Measurements from ENCODE around the gene DCLRE1A.
A peak's percentile ranks its signal among the peaks of the same experiment; 100 is the strongest.

Gene DCLRE1A

GRCh38 chr10:113866551-113867394, 12.9 kb upstream of the DCLRE1A start:
- TF ChIP-seq LEF1 (IDR thresholded peaks at IDR 0.05; ENCODE audit: borderline replicate concordance), result no peak
- TF ChIP-seq ARNT (IDR thresholded peaks at IDR 0.05), result no peak
- no peak for TF ChIP-seq SP1 (IDR thresholded peaks at IDR 0.05)
- TF ChIP-seq ELF4 (IDR thresholded peaks at IDR 0.05), result no peak
- TF ChIP-seq BHLHE40 (IDR thresholded peaks at IDR 0.05; ENCODE audit: borderline replicate concordance), result no peak
- TF ChIP-seq ZNF384 (IDR thresholded peaks at IDR 0.05), result no peak
- no peak for TF ChIP-seq TARDBP (IDR thresholded peaks at IDR 0.05)
- TF ChIP-seq FOXA1 (IDR thresholded peaks at IDR 0.05), result no peak
- no peak for TF ChIP-seq SUZ12 (IDR thresholded peaks at IDR 0.05)
- TF ChIP-seq FOXK2 (IDR thresholded peaks at IDR 0.05), result no peak
- TF ChIP-seq FOXM1 (IDR thresholded peaks at IDR 0.05; ENCODE audit: borderline replicate concordance), result no peak
- TF ChIP-seq L3MBTL2 (conservative IDR thresholded peaks at IDR 0.05), result no peak
- no peak for TF ChIP-seq NFRKB (IDR thresholded peaks at IDR 0.05)
- ChIA-PET CTCF (no interaction called here), POLR2A (interaction anchor here (1.1 kb wide), 1 partner anchor 9 kb away, joined by 3 read pairs; no protein-coding TSS in a partner anchor)
- DNase-seq (ENCODE audit: extremely low spot score), result no peak

GRCh38 chr10:113865901-113866300, 12.0 kb upstream of the DCLRE1A start:
- DNase-seq (ENCODE audit: extremely low spot score), result no peak
- POLR2A ChIA-PET, result no interaction called here
- TF ChIP-seq TARDBP (IDR thresholded peaks at IDR 0.05), result no peak
- no peak for TF ChIP-seq PKNOX1 (IDR thresholded peaks at IDR 0.05)
- CTCF ChIA-PET, result no interaction called here

- CTCF ChIA-PET, result no interaction called here
- TF ChIP-seq FOXA1 (IDR thresholded peaks at IDR 0.05) (no peak), CTBP1 (IDR thresholded peaks at IDR 0.05; ENCODE audit: borderline replicate concordance) (no peak)
- no peak for DNase-seq (ENCODE audit: extremely low spot score)
Measured at GRCh38 chr10:113859261-113859660, 5.4 kb upstream of the DCLRE1A start.

GRCh38 chr10:113858541-113858940, 4.7 kb upstream of the DCLRE1A start:
- no peak for DNase-seq (ENCODE audit: extremely low spot score)
- POLR2A ChIA-PET, result no interaction called here
- CTCF ChIA-PET, result no interaction called here
- no peak for TF ChIP-seq FOXA1 (IDR thresholded peaks at IDR 0.05)
- no peak for TF ChIP-seq ELF4 (IDR thresholded peaks at IDR 0.05)
- no peak for TF ChIP-seq SP1 (IDR thresholded peaks at IDR 0.05)

More at GRCh38 chr10:113859261-113859660, 5.4 kb upstream of the DCLRE1A start:
- POLR2A ChIA-PET, result no interaction called here

- CTCF ChIA-PET, result no interaction called here
- no peak for DNase-seq (ENCODE audit: extremely low spot score)
- TF ChIP-seq TARDBP (IDR thresholded peaks at IDR 0.05) (no peak), NFRKB (IDR thresholded peaks at IDR 0.05) (no peak)
- POLR2A ChIA-PET, result interaction anchor here (1.0 kb wide), 1 partner anchor 10 kb away, joined by 3 read pairs; no protein-coding TSS in a partner anchor
Measured at GRCh38 chr10:113857210-113857609, 3.3 kb upstream of the DCLRE1A start.

- TF ChIP-seq SP1 (IDR thresholded peaks at IDR 0.05) (no peak), LEF1 (IDR thresholded peaks at IDR 0.05; ENCODE audit: borderline replicate concordance) (no peak), CTBP1 (IDR thresholded peaks at IDR 0.05; ENCODE audit: borderline replicate concordance) (no peak), ZNF384 (IDR thresholded peaks at IDR 0.05) (no peak), TARDBP (IDR thresholded peaks at IDR 0.05) (no peak), L3MBTL2 (conservative IDR thresholded peaks at IDR 0.05) (no peak), ARNT (IDR thresholded peaks at IDR 0.05) (no peak), HDGF (IDR thresholded peaks at IDR 0.05; ENCODE audit: borderline replicate concordance) (no peak), PKNOX1 (IDR thresholded peaks at IDR 0.05) (no peak)
- ChIA-PET CTCF (no interaction called here), POLR2A (no interaction called here)
- no peak for DNase-seq (ENCODE audit: extremely low spot score)
Measured at GRCh38 chr10:113856563-113856962, 2.7 kb upstream of the DCLRE1A start.

- ChIA-PET POLR2A (no interaction called here), CTCF (no interaction called here)
- TF ChIP-seq LEF1 (IDR thresholded peaks at IDR 0.05; ENCODE audit: borderline replicate concordance) (no peak), CTBP1 (IDR thresholded peaks at IDR 0.05; ENCODE audit: borderline replicate concordance) (0 out of 2 replicates have a peak, but pooled peaks have one; percentile 15), SP1 (IDR thresholded peaks at IDR 0.05) (no peak), L3MBTL2 (conservative IDR thresholded peaks at IDR 0.05) (peak; percentile 21), ZNF384 (IDR thresholded peaks at IDR 0.05) (peak; percentile 79), ELF4 (IDR thresholded peaks at IDR 0.05) (peak; percentile 40; the same call in 1 of the 2 replicates), SUZ12 (IDR thresholded peaks at IDR 0.05) (no peak), FOXA1 (IDR thresholded peaks at IDR 0.05) (no peak), PKNOX1 (IDR thresholded peaks at IDR 0.05) (peak; percentile 53), FOXK2 (IDR thresholded peaks at IDR 0.05) (no peak), ARNT (IDR thresholded peaks at IDR 0.05) (no peak), FOXM1 (IDR thresholded peaks at IDR 0.05; ENCODE audit: borderline replicate concordance) (no peak; the same call in 1 of the 2 replicates)
- peak; percentile 72 for DNase-seq (ENCODE audit: extremely low spot score)
Measured at GRCh38 chr10:113854761-113855588, 1.1 kb upstream of the DCLRE1A start.
